Neural crest cell (in vitro differentiated cells): ENCODE results near the gene SETBP1. TPM values are rescaled to one million over a fixed set of nuclear protein-coding genes. Genes with fewer than 3 reads are reported as not detected.

Experiments
- DNase-seq: peaks from one replicate; pipeline ENCODE4 v3.0.0; 2021; ENCODE audit warnings: low read depth, mixed read lengths, low spot score
- H3K27ac Mint-ChIP-seq: one replicate; pipeline ENCODE4 v1.8.0; 2021; ENCODE audit warnings: mild to moderate bottlenecking, mixed read lengths; ENCODE audit not compliant: unreplicated experiment
- H3K27me3 Mint-ChIP-seq: 2 replicates; pipeline ENCODE4 v1.8.0; 2021; ENCODE audit warnings: low read depth, mild to moderate bottlenecking, mixed read lengths
- H3K36me3 Mint-ChIP-seq: 2 replicates; pipeline ENCODE4 v1.8.0; 2021; ENCODE audit warnings: low read depth, mild to moderate bottlenecking, mixed read lengths
- H3K4me1 Mint-ChIP-seq: 2 replicates; pipeline ENCODE4 v1.8.0; 2021; ENCODE audit warnings: mixed read lengths
- H3K4me3 Mint-ChIP-seq: one replicate; pipeline ENCODE4 v1.8.0; 2021; ENCODE audit warnings: mild to moderate bottlenecking, mixed read lengths
- H3K9me3 Mint-ChIP-seq: 2 replicates; pipeline ENCODE4 v1.8.0; 2021; ENCODE audit warnings: mixed read lengths
- total RNA-seq: library from RNA; stranded (reverse); gene quantifications from 2 replicates; pipeline ENCODE4 v1.2.1, GENCODE V29; 2021
- TF ChIP-seq, protein P1 (sequence below): fragments of 200-600 bp; sonication (generic); conservative IDR thresholded peaks from 2 replicates; pipeline ENCODE4 v1.5.0; 2021; ENCODE audit warnings: antibody characterized with exemption, mild to moderate bottlenecking

The SETBP1 gene
- total RNA-seq, 1 donor from 2014 or later = 38.9 TPM

DNA sequence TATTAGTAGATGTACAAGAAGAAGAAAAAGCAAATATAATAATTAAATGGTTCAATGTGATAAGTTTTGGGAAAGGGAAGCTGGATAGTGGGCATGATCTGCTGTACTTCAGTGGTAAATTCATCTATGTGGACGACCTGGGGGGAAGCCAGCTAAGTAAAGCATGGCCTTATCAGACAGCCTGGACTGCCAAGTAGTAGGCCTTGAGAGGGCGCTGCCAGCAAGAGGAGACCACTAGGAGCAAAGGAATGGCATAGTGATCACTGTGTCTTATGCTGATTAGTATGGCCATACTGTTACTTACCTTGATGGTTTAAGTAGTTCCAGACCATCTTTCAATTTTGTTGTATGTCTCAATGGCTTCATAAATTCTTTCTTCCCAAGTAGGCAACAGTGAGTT lies 287.6 kb downstream of the SETBP1 start:
- TF ChIP-seq, protein P1, sequence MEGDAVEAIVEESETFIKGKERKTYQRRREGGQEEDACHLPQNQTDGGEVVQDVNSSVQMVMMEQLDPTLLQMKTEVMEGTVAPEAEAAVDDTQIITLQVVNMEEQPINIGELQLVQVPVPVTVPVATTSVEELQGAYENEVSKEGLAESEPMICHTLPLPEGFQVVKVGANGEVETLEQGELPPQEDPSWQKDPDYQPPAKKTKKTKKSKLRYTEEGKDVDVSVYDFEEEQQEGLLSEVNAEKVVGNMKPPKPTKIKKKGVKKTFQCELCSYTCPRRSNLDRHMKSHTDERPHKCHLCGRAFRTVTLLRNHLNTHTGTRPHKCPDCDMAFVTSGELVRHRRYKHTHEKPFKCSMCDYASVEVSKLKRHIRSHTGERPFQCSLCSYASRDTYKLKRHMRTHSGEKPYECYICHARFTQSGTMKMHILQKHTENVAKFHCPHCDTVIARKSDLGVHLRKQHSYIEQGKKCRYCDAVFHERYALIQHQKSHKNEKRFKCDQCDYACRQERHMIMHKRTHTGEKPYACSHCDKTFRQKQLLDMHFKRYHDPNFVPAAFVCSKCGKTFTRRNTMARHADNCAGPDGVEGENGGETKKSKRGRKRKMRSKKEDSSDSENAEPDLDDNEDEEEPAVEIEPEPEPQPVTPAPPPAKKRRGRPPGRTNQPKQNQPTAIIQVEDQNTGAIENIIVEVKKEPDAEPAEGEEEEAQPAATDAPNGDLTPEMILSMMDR = no peak
- no peak overlapping the region for H3K4me3 Mint-ChIP-seq
- H3K36me3 Mint-ChIP-seq = peaks cover 23% of the 10 kb centered on the region
- H3K9me3 Mint-ChIP-seq = no peaks in the 10 kb centered on the region
- no peaks in the 10 kb centered on the region for H3K27me3 Mint-ChIP-seq
- peaks cover 14% of the 10 kb centered on the region for H3K4me1 Mint-ChIP-seq
- DNase-seq = no peak
- H3K27ac Mint-ChIP-seq = no peak overlapping the region

- no peak for DNase-seq
- Mint-ChIP-seq H3K4me3 (no peak overlapping the region), H3K9me3 (no peaks in the 10 kb centered on the region), H3K27me3 (no peaks in the 10 kb centered on the region), H3K4me1 (peaks cover 21% of the 10 kb centered on the region), H3K27ac (no peak overlapping the region), H3K36me3 (peaks cover 24% of the 10 kb centered on the region)
- TF ChIP-seq, protein P1 = no peak
These were observed 288.6 kb downstream of the SETBP1 start for GRCh38 chr18:44969214-44969795.

DNA sequence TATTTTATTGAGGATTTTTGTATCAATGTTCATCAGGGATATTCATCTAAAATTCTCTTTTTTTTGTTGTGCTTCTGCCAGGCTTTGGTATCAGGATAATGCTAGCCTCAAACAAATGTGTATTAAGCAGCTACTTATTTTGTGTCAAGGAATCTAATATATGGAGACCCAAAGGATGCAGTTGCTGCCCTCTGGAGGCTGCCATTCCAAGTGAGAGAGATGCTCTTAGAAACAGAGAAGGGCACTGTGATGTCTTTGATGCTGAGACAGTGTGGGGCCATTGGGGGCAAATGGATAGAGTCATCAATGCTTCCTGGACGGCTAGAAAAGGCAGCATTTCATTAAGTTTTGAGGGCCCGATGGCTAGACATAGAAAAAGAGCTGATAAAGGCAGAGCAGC lies 292.6 kb downstream of the SETBP1 start:
- H3K4me1 Mint-ChIP-seq = peaks cover 21% of the 10 kb centered on the region
- no peaks in the 10 kb centered on the region for H3K27me3 Mint-ChIP-seq
- H3K36me3 Mint-ChIP-seq = peaks cover 13% of the 10 kb centered on the region
- no peak overlapping the region for H3K4me3 Mint-ChIP-seq
- no peak for DNase-seq
- no peak overlapping the region for H3K27ac Mint-ChIP-seq
- TF ChIP-seq, protein P1 = no peak
- no peaks in the 10 kb centered on the region for H3K9me3 Mint-ChIP-seq

GRCh38 chr18:44974174-44974573 lies 293.5 kb downstream of the SETBP1 start:
- no peak for DNase-seq
- H3K9me3 Mint-ChIP-seq = no peaks in the 10 kb centered on the region
- TF ChIP-seq, protein P1 = no peak
- peaks cover 13% of the 10 kb centered on the region for H3K36me3 Mint-ChIP-seq
- peaks cover 17% of the 10 kb centered on the region for H3K4me1 Mint-ChIP-seq
- no peak overlapping the region for H3K27ac Mint-ChIP-seq
- H3K27me3 Mint-ChIP-seq = no peaks in the 10 kb centered on the region
- no peak overlapping the region for H3K4me3 Mint-ChIP-seq

GRCh38 chr18:44977856-44978255 lies 297.2 kb downstream of the SETBP1 start:
- peaks cover 14% of the 10 kb centered on the region for H3K4me1 Mint-ChIP-seq
- no peaks in the 10 kb centered on the region for H3K9me3 Mint-ChIP-seq
- no peak overlapping the region for H3K4me3 Mint-ChIP-seq
- no peak for DNase-seq
- peaks cover 6% of the 10 kb centered on the region for H3K36me3 Mint-ChIP-seq
- TF ChIP-seq, protein P1 = no peak
- H3K27me3 Mint-ChIP-seq = no peaks in the 10 kb centered on the region
- no peak overlapping the region for H3K27ac Mint-ChIP-seq

DNA sequence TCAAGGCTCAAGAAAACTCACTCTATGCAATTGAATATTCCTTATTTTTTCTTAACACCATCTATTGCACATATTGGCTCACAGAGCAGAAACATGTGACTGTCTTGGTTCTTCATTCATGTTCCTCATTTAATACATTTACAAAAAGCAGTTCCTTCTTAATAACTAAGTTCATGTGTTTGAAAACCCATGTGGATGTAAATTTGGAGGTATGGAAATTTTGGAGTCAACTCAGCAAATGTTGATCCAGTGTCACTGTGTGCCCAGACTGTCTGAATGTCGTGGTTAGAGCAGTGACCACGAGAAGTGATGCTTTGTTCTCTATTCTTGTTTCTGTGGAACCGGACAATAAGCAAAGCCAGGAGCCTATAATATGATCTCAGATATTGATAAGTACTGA lies 299.1 kb downstream of the SETBP1 start:
- TF ChIP-seq, protein P1 = no peak
- Mint-ChIP-seq H3K9me3 (no peaks in the 10 kb centered on the region), H3K27me3 (no peaks in the 10 kb centered on the region), H3K36me3 (no peaks in the 10 kb centered on the region), H3K4me1 (peaks cover 5% of the 10 kb centered on the region), H3K4me3 (no peak overlapping the region), H3K27ac (peak overlapping the region; percentile 13)
- DNase-seq = no peak
